DOHH2 (cell line): ENCODE data around the gene MYT1.

Experiments
- EZH2phosphoT487 ChIP-seq: fragments of 200-600 bp; sonication (generic); IDR thresholded peaks from 2 replicates; pipeline ENCODE4 v1.6.1; 2017; ENCODE audit warnings: borderline replicate concordance, mild to moderate bottlenecking, antibody characterized with exemption, low read length, moderate library complexity, mixed read lengths
- TF ChIP-seq, protein P1 (sequence below): fragments of 200-600 bp; sonication (generic); IDR thresholded peaks from one replicate; pipeline ENCODE4 v1.5.1; 2014; ENCODE audit warnings: antibody characterized with exemption, mild to moderate bottlenecking, low read depth, low read length; ENCODE audit not compliant: poor library complexity, severe bottlenecking

GRCh38 chr20:64163776-64164122 is 503 bp upstream of the MYT1 start:
- TF ChIP-seq, protein P1, sequence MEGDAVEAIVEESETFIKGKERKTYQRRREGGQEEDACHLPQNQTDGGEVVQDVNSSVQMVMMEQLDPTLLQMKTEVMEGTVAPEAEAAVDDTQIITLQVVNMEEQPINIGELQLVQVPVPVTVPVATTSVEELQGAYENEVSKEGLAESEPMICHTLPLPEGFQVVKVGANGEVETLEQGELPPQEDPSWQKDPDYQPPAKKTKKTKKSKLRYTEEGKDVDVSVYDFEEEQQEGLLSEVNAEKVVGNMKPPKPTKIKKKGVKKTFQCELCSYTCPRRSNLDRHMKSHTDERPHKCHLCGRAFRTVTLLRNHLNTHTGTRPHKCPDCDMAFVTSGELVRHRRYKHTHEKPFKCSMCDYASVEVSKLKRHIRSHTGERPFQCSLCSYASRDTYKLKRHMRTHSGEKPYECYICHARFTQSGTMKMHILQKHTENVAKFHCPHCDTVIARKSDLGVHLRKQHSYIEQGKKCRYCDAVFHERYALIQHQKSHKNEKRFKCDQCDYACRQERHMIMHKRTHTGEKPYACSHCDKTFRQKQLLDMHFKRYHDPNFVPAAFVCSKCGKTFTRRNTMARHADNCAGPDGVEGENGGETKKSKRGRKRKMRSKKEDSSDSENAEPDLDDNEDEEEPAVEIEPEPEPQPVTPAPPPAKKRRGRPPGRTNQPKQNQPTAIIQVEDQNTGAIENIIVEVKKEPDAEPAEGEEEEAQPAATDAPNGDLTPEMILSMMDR = no peak
- no peak for TF ChIP-seq EZH2phosphoT487
